Activated effector memory CD4-positive, alpha-beta T cell treated with Interleukin-2 at 50 U/mL for 16 hours (primary cell): Measurements from ENCODE around the gene LTBR.

Experiments
- DNase-seq: peaks from one replicate; pipeline ENCODE4 v3.0.0-alpha.2; 2020

The LTBR gene

DNA sequence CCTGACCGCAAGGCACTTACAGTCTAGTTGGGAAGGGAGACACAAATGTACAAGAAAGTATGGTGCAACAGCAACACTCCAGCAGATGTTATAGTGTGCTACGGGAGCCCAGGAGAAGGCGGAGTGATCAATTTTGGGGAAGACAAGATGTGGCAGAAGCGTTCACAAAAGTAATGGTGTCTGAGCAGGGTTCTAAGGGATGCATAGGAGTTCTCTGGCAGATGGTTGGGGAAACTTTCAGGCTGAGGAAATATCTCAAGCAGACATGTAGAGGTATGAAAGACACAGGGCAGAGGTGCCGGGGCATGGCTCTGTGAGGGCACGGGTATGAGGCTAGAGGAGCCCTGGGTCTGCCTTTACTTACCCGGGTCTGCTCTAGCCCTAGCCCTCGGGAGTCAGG, 37.0 kb upstream of the LTBR start:
- no peak for DNase-seq

DNA sequence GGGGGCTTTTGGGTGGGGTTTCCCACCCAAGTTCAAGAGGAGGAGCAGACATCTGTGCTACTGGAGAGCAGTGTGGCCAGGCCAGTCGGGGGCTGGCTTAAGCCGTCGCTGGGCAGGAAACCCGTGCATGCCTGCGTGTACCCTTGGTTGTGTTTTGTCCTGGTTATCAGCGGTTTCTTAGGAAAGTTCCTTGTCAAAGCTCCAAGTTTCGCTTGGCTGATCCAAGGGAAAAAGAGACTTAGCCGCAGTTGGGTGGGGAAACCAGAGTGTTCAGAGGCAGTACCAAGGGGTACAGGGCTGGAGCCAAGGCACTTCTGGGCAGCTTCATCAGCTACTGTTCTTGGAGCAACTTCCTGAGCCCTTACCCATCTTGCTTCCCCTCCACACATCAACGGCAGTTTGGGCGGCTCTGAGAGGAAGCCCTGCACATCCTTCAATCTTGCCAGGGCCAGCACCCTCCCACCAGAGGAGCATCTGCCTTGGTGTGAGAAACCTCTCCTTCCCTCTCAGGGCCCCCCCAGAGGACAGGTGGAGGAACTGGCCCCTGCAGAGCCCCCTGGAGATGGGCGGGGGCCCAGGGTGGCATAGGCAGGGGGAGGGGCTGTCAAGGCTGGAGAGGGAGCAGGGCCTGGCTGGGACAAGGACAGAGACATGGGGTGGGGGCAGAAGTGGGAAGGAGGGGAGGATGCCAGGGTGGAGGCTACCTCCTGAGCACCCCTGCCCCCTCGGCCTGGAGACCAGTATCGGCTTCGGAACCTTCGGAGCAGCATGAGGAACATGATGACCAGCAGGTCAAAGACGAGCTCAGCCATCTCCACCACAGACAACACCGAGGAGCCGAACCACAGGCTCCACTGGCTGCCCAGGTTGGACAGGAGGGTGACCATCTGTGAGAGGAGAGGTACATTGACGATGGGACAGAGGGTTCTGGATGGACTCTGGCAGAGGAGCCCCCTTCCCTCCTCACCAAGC, 36.3 kb upstream of the LTBR start:
- no peak for DNase-seq

DNA sequence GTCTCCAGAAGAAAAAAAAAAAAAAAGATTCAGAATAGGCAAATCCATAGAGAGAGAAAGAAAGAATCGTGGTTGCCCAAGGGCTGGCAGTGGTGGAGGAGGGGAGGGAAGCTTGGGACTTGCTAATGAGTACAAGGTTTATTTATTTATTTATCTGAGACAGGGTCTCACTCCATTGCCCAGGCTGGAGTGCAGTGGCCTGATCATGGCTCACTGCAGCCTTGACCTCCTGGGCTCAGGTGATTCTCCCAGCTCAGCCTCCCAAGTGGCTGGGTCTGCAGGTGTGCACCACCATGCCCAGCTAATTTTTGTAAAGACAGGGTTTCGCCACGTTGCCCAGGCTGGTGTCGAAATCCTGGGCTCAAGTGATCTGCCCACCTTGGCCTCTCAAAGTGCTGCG, 32.3 kb upstream of the LTBR start:
- DNase-seq, result no peak

DNA sequence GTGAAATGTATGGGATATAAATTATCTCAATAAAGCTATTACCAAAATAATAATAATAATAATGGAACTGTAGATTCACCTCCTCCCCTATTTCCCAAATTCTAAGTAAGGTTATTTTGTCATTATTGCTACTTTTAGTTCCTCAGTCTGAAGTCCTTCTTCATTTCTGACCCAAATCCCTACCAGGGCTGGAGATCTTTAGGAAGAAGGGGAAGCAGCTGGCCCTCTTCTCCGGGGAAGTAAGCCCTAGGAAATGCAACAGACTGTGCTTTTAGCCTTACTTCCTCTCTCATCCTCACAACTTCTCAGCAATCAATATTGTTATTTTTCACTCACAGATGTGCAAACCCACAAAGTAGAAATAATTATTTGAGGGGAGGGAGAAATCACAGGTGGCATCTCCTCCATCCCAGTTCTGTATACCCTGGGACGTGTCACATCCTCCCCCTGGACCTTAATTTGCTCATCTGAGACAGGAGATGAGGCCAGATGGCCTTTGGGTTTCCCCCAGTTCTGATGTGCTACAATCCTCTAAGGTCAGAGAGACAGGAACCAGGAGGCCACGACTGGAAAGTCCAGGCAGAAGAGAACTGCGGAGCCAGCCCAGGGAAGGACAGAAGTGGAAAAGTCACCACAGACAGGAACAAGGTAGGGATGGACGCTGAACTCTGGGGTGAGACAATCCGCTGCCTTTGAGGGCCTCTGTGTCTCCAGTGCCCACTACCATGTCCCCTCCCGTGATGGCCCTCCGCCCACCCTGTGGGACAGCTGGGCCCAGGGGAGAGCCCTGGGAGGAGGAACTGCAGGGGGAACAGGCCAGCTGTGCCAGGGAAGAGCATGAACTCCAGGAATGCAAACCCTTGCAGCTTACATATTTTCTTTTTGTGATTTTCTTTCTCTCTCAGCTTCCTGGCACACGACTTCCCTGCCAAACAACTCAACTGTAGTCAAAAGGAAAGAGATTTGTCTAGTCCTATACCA, 31.5 kb upstream of the LTBR start:
- DNase-seq, result no peak

DNA sequence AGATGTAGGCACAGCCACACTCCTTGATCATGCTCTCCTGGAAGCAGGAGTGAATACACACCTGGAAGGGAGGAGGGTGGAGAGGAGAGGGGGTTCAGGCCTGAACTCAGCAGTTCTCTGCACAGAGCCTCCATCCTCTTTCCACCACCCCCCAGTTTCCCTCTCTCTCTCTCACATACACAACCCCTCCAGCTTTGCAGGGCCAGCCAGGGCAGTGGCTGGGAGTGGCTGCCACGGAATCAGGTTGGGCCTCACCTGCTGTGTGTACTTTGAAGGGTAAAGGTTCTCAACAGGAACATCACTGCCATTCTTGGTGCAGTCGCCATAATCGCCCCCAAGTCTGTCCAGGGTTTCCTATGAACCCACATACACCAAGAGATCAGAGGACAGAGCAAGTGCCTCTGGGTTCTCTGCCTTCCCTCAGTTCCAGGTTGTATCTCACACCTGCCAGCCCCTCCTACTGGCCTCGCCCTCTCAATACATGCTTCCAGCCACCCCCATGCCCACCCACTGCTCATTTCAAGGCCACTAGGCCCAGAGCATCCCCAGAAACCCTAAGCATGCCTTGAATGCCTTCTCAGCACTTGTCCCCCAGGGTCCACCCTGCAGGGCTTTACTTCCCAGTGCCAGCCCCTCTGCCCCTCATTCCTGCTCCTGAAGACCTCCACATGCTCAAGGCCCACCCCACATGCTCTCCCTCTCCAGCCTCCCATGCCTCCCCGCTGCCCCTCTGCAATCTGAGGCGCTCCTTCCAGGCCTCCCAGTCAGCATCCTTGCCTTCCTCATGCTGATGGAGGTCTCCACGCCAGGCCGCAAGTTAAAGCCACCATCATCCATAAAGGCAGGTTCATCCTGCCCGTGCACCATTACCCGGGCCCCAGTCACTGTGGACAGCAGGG, 29.2 kb upstream of the LTBR start:
- DNase-seq, result no peak

DNA sequence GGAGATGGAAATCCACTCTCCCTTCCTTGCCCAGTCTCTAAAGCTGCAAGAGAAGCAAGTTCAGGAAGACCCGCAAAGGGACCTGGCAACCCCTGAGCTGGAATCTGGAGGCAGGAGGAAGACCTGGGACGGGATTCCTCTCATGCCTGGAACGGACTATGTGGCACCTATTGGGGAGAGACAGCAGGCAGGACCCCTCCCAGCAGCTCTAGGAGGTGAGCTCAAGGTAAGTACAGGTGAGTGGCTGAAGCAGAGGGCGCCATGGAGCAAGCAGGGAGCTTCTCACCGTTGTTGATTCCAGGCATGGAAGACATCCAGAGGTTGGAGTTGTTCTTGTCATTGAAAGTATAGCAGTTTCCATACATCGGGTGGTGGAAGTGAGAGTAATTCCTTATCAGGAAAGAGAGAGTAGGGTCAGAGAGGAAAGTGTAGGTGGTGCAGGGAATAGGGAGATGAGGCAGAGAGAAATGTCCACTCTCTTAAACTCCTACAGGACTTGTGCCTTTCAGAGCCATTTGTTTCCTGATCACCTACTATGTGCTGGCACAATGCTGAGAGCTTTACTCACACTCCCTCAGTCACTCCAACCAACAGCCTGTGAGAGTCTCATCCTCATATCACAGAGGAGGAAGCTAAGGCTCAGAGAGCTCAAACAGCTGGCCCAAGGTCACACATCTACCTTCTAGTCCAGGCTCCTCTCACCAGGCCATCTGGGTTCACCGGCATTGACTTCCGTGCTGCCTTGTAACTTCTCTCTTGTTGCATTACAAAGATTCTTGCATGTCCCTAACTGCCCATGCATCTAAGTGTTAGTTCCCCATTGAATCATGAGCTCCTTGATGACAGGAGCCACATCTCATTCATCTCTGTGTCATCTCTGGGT, 28.2 kb upstream of the LTBR start:
- no peak for DNase-seq

DNA sequence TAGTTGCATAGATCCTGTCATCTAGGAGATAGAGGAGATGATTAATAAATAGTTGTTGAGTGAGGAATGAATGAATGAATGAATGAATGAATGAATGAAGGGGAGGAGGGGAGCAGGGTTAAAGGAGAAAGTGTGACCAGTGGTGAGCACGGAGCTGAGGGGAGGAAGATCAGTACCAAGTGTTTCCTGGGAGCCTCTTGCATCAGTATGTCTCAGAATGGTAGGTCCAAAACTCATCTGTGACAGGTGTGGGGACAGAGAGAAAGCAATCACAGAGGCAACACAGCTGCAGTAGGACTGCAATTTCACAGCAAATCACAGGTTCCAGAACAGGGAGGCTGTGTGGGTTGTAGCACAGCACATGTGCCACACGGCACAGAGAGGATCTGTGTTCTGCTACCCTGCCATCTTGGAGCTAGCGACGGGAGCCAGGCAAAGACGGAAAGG, 27.6 kb upstream of the LTBR start:
- no peak for DNase-seq

DNA sequence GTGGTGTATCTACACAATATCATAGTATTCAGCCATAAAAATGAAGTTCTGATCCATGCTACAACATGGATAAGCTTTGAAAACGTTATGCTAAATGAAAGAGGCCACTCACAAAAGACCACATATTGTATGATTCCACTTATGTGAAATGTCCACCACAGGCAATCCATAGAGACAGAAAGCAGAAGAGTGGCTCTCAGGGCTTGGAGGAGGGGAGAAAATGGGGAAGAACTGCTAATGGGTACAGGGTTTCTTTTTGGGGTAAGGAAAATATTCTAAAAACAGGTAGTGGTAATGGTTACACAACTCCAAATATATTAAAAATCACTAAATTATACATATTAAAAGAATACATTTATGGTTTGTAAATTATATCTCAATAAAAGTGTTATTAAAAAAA, 25.1 kb upstream of the LTBR start:
- no peak for DNase-seq

DNA sequence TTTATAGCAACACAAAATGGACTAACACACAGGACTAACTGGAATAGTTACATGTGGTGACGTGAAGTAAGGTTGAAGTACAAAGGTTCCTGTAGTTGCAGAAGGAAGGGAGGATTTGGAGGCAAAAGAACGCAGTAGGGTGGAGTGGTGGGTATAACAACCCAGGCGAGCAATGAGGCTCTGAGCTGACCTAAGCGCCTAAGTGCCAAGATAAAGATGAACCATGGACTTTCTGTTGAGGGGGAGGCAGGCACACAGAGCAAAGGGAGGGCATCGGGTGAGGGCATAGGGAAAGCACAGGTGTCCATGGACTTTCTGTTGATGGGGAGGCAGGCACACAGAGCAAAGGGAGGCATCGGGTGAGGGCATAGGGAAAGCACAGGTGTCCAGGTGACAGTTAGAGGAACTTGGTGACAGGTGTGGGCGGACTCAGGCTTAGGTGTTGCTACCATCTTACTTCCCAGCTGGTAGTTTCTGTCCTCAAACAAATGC, 23.8 kb upstream of the LTBR start:
- DNase-seq, result no peak

DNA sequence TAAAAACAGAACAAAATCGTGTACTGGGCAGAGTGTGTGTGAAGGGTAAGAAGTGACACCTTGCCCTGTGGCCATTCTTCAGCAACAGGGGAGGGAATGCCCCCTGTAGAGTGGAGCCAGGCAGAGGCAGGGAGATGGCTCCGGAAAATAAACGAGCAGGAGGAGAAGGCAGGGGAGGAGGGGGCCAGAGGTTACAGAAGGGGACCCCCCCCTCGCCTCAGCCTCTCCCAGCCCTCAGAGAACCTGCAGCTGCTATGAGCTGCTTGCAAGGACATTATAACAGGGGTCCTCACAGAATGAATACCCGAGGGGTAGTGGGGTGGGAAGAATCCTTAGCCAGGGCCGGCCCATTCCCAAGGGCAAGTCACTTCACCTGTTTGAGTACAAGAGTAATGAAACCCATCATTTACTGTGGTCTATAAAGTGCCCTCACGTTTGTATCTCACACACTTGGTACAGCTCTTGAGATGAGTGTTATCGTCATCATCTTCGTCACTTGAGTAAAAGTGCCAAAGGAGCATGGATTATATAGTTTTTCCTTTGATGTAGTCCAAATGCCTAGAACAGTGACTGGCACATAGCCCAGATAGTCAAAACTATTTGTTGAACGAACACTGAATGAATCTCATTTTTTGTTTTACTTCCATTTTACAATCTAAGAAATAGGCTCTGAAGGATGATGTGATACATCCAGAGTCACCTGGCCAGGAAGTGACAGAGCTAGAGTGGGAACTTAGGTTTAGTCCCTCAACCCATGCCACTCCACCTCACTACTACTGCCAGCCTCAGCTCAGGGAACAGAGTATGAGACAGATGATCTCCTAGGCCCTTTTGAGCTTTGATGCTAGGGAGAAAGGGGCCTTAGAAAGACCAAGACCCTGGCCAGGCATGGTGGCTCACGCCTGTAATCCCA, 23.1 kb upstream of the LTBR start:
- DNase-seq, result no peak

DNA sequence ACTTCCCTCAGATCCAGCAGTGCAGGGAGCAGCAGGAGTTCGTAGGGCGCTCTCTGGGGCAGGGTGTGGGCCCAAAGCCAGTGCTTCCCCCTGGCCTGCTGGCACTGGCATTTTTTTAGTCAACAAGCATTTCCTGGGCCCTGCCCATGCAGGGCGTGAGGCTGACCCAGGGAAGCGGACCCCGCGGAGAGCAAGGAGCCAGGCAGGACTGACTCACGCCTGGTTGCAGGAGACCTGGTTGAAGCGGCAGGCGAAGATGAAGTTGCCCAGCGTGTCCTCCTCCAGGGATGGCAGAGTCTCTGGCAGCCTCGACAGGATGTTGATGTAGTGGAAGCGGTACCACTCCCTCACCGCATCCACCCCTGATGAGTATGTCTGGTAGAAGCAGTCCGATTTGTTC, 22.1 kb upstream of the LTBR start:
- no peak for DNase-seq

DNA sequence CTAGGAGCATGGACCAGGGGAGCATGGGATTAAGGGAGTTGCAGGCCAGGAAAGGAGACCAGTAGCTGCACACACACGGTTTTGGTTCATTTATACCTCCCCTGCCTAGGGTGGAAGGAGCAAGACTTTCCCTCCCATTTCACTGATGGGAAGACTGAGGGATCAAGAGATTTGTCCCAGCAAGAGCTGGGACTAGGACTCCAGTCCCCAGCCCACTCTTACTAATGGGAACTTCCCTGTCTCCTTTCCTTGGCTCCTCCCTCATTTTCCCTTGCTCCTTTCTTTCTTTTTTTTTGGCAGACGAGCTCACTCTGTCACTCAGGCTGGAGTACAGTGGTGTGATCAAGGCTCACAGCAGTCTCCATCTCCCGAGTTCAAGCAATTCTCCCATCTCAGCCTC, 21.6 kb upstream of the LTBR start:
- no peak for DNase-seq

DNA sequence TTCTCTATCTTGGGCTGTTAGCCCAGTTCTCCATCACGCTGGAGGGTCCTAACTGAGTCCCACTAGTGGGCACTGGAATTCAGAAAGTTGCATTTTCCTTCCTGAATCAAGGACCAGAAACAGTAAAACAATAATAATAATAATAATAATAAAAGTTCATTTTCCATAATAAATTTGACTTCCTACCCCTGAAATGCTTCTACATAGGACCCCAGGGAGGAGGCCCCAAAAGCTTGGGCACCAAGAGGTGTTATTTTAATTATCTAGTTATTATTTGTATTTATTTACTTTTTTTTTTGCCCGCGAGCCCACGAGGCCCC, 21.0 kb upstream of the LTBR start:
- DNase-seq, result no peak

DNA sequence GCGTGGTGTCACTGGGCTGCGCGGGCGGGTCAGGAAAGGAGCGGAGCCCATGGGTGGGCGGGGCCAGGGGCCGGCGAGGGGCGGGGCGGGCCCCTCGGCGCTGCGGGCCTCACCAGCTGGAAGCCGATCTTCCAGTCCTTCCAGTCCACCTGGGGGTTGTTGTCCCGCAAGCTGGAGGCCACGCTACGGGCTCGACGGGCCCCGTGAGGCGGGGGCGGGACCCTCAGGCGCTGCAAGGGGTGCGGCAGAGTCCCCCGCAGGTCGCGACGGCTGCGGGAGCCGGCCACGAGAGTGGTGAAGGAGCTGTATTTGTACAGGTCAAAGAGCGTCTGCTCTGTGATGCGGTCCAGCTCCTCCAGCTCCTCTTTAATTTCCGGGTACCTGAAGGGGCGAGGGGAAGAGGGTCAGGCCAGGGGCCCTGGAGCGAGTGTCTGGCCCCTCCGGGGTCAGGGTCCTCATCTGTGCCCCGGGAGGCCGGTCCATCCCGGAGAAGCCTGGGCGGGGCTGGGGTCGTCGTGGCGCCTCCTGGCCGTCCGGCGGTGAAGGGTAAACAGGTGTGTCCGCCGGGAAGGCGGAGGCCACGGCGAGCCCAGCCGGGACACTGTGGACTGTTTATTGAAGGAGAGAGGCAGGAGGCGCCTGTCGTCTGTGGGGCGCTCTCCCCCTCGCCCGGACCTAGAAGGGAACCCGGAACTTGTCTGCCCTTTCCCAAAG, 20.5 kb upstream of the LTBR start:
- DNase-seq, result peak; percentile 59

DNA sequence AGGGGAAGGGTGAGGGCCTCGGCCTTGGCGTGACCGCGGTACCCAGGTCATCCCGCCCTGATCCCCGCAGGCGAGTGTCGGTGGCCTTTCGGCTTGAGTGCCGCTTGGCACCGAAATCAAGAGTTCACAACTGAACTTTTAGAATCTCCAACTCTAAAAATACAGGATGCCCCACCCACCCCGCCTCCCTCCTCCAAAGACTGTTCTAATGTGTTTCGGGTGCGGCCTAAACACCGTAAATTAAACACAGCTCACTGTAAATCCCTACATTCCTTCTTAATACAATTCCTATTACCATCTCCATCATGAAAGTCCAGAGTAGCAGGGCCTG, 20.0 kb upstream of the LTBR start:
- DNase-seq, result peak; percentile 32

DNA sequence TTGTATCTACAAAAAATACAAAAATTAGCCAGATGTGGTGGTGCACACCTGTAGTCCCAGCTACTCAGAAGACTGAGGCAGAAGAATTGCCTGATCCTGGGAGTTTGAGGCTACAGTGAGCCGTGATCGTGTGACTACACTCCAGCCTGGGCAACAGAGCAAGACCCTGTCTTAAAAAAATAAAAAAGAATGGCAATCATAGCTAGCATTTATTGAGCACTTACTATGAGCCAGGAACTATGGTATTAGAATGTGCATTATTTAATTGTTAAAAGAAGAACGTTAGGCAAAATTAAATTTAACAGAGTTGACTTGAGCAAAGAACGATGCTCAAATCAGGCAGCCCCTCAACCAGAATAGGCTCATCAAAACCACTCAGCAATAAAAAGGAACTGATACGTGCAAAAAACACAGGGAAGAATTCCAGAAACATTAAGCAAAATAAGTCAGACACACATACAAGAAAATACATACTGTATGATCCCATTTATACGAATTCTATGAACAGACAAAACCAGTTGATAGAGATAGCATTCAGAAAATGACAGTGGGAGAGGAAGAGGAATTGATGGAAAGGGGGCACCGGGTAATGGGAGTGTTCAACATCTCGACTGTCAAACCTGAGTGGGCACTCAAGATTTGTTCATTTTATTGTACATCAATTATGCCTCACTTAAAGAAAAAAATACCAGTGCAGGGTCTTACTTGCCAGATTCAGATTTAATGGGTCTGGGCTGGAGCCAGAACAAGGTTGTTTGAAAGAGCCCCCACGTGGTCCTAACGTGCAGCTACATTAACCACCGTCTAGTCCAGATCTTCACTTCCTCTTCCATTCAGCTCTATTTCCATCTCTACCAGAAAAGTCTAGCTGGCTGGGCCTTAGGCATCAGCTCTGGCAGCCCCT, 16.6 kb upstream of the LTBR start:
- DNase-seq, result peak; percentile 13

DNA sequence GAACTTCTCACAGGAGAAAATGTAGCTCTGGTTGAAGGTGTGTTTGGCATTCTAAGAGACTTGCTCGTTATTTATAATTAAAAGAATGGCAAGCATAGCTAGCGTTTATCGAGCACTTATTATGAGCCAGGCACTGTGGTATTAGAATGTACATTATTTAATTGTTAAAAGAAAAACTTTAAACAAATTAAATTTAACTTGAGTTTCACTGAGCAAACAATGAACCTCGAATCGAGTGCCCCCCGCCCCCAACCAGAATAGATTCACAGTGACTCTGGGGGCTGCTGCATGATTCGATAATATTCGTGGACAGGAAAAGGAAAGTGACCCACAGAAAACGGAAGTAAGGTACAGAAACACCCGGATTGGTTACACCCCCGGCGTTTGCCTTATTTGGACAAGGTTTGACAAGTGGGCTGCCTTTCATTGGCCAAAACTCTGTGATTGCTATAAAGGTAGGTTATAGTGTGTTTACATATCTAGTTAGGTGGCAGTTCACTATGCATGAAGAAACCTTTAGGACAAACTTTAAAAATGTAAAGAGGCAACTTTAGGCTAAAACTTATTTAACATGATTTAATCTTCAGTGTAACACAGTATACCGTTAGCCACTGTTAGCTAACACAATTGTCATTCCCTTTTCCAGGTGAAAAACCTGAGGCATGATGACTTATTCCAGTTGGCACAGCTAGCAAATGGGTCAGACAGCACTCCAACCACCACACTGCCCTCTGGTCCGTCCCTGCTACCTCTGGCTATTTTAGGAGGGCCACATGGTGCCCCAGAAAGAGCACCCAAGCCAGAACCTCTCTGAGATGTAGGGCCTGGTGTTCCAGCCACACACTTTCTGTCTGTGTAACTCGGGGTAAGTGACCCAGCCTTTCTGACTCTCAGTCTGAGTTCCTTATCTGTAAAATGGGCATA, 15.7 kb upstream of the LTBR start:
- no peak for DNase-seq
